Activated T-cell treated with anti-CD3 and anti-CD28 coated beads for 1 hour (primary cell): Measurements from ENCODE around the gene GEMIN8.
A peak's percentile ranks its signal among the peaks of the same experiment; 100 is the strongest.

ENCODE experiments used
- DNase-seq: peaks from one replicate; pipeline ENCODE4 v3.0.0-alpha.2; 2020; ENCODE audit warnings: low read depth

The GEMIN8 gene

GRCh38 chrX:14029425-14030173 lies at the start of gene GEMIN8:
GEMIN8 (minus strand) TSS chrX:14029892; CDS start chrX:14021478, 8,414 bp downstream.
- peak; percentile 71 for DNase-seq

GRCh38 chrX:14076639-14077038 lies 46.9 kb upstream of the GEMIN8 start:
- no peak for DNase-seq

GRCh38 chrX:14073556-14073955 lies 43.9 kb upstream of the GEMIN8 start:
- DNase-seq = no peak

- DNase-seq = no peak
Observed at GRCh38 chrX:14073071-14073470, 43.4 kb upstream of the GEMIN8 start.

GRCh38 chrX:14065800-14066199 lies 36.1 kb upstream of the GEMIN8 start:
- DNase-seq = no peak

- DNase-seq = no peak
Observed at GRCh38 chrX:14064626-14065432, 35.1 kb upstream of the GEMIN8 start.

GRCh38 chrX:14062524-14062923 lies 32.8 kb upstream of the GEMIN8 start:
- DNase-seq = no peak

GRCh38 chrX:14056206-14056605 lies 26.5 kb upstream of the GEMIN8 start:
- no peak for DNase-seq

GRCh38 chrX:14051416-14051815 lies 21.7 kb upstream of the GEMIN8 start:
- DNase-seq = no peak

- no peak for DNase-seq
Observed at GRCh38 chrX:14050709-14051108, 21.0 kb upstream of the GEMIN8 start.

DNA sequence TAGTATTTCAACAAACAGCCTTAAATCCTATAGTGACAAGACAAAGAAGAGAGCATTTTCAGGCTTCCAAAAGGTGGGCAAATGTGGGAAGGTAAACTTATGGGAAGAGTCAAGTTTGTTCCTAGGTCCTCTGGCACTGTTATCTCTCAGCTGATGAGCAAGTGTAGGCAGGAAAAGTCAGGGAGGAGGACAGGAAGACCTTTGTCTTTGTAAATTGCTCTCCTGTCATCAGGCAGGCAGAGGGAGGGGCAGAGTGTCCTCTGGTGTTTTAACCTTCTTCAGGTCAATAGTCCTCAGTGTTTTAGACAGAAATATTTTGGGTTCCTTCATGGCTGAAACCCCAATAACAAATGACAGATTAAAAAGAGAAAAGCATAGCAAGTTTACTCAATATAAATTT lies 13.5 kb upstream of the GEMIN8 start:
- no peak for DNase-seq

DNA sequence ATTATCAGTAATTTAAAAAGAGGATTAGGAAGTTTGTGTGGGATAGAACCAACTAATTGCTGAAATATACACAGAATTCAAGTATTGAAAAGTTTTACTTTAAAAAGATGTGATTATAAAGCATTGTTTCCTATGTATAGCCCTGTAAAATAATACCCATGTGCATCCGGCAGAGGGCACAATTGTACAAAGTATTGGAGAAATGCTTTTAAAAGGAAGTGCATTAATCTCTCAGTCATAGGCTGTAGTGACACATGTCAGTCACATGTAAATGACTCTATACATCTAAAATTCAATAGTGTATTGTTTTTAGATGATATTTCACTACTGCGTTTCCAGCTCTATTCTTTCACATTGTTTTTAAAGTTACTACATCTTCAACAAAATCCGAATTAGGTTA lies 9.7 kb upstream of the GEMIN8 start:
- peak; percentile 48 for DNase-seq

DNA sequence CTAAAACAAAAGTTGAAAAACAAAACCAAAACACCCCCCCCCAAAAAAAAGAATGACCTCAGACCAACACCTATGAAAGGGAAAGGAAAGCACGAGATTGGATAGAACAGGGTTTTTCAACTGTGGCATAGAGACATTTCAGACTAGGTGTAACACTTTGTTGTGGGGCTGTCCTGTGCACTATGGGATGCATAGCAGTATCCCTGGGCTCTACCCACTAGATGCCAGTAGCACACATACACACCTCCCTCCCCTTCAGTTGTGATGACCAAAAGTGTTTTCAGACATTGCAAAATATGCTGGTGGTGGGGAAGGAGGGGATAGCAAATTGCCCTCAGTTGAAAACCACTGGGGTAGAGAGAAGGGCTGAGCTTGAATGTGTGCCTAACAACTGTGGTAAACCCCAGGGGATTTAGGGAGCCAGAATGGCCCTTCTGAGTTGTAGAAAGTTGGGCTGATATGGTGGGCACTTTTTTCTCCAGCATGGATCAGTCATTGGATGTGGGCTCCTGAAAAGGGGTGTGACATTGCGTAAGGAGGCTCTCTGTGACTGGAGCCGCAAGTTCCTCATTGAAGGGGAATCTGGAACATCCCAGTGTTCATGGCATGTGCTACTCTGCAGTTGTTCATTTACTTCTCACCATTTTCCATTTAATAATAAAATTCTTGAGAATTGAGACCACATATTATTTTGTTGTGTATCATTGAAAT lies 8.8 kb upstream of the GEMIN8 start:
- no peak for DNase-seq

- peak; percentile 20 for DNase-seq
Observed at GRCh38 chrX:14032406-14032805, 2.7 kb upstream of the GEMIN8 start.

DNA sequence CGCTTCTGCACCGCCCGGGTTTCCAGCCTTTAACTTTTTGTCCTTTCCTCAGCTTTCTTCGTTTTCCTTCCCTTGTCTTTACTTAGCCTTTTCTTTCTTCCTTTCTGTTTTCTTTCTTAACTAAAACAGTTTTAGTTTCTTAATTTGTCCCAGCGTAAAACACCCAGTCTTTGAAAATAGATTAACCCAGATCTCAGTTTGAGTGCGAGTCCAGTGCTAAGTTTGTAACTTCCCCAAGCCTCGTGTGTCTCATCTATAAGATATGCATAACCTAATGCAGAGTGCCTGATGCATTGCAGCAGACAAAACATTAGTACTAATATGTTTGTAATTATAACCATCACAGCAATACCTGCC lies 460 bp upstream of the GEMIN8 start:
- no peak for DNase-seq

- DNase-seq = no peak
Observed at GRCh38 chrX:14029039-14029424, 660 bp downstream of the GEMIN8 start.

DNA sequence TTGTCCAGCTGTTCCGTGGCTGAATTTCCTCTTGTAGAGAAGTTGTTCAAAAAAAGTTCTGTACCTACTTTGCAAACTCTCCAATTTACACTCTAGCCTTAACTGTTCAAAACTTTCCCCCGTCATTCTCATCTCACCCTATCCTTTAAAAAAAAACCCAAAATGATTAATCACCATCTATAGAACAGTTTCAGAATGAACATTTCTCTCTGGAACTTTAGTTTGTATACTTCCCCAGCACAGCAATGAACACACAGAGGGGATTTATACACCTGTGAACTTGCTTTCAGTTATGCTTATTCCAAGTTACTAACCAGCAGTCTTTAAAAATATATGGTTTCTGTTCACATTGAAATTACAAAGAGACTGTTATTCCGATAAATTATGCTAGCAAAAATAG lies 1.2 kb downstream of the GEMIN8 start:
- no peak for DNase-seq

DNA sequence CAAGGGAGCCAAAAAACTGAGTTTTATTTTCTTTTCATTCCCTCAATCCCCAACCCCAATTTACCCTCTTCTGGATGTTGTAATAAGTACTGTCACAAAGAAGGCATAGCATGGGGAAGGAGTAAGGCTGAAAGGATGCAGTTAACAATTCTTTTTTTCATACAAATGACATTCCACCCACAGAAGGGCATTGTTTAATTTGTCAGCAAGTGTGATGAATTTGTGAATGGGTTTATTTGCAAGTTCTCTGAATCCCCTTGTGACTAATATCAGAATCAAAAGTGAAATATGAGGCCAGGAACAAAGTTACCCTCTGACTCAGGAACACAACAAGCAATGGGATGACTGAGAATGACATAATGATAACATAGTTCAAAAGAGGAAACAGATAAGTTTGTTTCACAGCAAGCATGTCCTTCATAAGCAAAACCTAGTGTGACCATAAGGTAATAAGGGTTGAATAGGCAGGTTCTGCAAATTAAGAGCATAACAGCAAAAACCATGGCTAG lies 2.1 kb downstream of the GEMIN8 start:
- no peak for DNase-seq

DNA sequence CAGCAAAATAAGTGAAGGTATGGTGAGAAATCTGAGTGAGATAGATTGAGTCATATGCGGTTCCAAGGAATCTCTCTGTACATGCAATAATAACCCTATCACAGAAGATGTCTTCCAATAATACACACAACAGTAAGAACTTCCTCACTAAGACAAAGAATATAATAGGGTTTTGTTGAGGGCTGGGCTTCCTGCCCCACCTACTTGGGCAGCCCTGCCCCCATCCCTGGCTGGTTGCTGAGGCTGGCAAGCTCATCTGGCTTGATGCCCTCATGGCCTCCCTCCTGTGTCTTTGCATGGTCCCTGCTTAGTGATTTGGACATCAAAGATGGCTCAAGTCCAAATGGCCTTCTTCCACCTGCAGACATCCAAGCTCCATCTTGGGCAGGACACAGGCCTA lies 2.7 kb downstream of the GEMIN8 start:
- DNase-seq = no peak

DNA sequence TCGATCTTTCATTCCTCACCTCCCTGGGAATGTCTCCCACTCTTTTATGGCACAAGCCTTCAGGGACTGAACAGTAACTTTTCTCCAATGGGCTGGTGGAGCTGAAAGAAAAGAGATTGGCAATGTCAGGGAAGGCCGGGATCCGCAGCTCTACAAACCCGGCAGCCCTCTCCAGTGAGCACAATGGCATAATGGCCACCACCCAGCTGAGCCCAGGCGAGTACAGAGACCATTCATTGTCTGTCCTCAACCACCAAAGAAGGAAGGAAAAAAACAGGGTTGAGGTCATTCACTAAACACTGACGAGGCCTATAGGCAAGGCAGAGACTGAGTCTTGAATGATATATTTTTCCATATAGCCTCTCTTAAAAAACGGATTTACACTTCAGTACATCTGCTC lies 3.6 kb downstream of the GEMIN8 start:
- DNase-seq = no peak

- DNase-seq = no peak
Observed at GRCh38 chrX:14022019-14022418, 7.7 kb downstream of the GEMIN8 start.

DNA sequence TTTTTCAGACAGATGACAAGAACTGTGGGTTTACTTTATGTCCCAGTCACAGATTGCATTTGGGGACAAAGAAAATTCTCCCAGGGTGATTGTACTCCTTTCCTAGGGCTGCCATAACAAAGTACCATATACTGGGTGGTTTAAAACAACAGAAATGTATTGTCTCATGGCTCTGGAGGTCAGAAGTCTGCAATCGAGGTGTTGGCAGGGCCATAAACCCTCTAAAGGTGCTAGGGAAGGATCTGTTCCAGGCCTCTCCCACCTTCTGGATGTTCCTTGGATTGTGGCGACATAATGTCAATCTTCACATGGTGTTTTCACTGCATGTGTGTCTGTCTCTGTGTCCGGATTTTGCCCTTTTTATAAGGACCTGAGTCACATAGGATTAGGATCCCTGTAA lies 12.3 kb downstream of the GEMIN8 start:
- DNase-seq = no peak

GRCh38 chrX:14015941-14016340 lies 13.8 kb downstream of the GEMIN8 start:
- no peak for DNase-seq
